Inferior parietal cortex (tissue), 1 donor: ENCODE measurements around the gene SIRT2.

Experiments used
- DNase-seq: peaks from one replicate; pipeline ENCODE4 v3.0.0-alpha.2; 2016; ENCODE audit errors: extremely low spot score

Gene SIRT2

DNA sequence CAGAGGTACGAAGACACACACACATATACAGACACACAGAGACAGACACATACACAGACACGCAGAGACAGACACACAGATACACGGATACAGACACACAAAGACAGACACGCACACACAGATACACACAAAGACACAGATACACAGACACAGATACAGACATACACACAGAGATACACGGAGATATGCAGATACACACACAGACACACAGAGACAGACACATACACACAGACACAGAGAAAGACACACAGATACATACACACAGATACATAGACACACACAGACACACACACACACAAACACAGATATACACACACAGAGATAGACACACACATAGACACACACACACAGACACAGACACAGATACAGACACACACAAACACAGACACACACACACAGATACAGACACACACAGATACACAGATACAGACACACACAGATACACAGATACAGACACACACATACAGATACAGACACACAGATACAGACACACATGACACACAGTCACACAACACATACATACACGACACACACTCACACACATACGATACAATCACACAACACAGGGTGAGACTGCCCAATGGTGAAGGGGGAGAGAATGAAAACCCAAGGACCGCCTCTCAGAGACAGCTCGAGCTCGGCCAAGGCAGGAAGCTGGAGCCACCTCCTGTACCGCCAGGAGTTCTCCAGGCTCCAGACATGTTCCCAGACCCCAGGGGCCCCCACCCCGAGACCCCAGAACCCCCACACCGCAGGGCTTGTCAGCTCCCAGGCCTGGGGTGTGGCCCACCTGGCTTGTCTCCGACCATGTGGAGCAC lies 21.4 kb upstream of the SIRT2 start:
- DNase-seq = no peak

GRCh38 chr19:38919837-38920601 lies 20.6 kb upstream of the SIRT2 start:
- DNase-seq = no peak

DNA sequence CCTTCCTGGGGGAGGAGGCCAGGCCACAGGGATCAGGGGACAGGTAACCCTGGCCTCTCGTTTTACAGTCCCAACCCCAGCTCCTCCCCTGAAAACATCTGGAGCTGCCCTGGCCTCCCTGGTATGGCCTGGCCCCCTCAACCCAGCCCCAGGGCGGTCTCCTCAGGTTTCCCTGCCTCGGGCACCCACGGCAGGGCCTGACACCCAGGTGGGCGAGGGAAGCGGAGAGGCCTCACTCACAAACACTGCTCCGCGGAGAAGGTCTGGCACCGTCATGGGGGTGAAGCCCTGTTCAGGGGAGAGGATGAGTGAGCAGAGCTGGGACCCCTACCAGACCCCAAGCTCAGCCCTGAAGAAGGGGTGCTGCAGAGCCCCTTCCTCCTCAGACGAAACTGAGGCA lies 19.1 kb upstream of the SIRT2 start:
- no peak for DNase-seq

GRCh38 chr19:38917921-38918491 lies 18.6 kb upstream of the SIRT2 start:
- DNase-seq = no peak

GRCh38 chr19:38917516-38917915 lies 18.1 kb upstream of the SIRT2 start:
- DNase-seq = no peak

- no peak for DNase-seq
Measured at GRCh38 chr19:38915329-38916321, 16.2 kb upstream of the SIRT2 start.

DNA sequence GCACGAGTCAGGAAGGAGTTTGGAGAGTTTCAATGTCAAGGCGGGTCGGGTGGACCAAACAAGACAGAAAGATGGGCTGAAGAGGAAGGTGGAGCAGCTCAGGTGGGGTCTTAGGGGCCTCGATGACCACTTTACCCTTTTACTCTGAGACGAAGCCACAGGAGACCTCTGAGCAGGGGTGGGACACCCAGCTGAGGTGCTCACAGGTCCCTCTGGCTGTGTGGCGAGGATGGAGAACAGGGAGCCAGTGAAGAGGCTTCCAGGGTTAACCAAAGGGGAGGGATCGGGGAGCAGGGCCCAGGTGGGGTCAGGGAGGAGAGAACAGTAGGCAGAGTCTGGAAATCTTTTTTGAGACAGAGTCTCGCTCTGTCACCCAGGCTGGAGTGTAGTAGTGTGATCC lies 14.5 kb upstream of the SIRT2 start:
- no peak for DNase-seq

- DNase-seq = no peak
Measured at GRCh38 chr19:38912600-38913514, 13.4 kb upstream of the SIRT2 start.

GRCh38 chr19:38911388-38912001 lies 12.1 kb upstream of the SIRT2 start:
- DNase-seq = no peak

DNA sequence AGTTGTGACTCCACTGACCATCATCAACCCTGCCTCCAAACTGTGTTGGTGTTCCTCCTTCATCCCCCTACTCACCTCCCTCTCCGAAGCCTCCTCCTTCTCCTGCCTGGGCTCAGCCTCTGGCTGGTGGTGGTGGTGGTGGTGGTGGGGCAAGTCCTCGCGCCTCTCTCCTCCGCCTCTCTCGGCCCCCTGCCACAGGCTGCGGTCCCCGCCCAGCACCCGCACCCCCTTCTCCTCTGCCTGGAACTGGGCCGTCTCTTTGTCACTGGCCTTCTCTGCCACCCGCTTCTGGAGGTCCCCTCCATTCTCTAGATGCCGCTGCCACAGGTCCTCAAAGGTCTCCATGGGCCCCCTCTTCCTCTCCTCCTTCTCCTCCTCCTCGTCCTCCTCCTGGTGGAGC lies 11.1 kb upstream of the SIRT2 start:
- DNase-seq = no peak

- no peak for DNase-seq
Measured at GRCh38 chr19:38908911-38909310, 9.5 kb upstream of the SIRT2 start.

DNA sequence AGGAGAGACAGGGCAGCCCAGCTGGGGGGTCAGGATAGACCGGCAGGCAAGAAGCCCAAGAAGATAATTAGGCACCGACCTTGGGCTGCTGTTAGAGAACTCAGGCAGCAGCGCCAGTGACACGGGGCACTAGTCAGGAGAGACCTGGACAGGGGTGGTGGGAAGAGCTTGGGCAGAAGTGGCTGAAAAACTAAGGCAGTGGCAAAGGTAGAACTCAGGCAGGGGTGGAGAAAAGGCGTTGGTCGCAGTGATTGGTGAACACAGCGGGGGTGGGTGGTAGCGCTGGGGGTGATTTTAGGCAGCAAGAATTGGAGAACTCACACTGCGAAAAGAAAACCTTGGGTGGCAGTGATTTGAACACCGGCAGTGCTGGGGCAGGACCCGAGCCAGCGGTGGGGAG lies 8.3 kb upstream of the SIRT2 start:
- no peak for DNase-seq

GRCh38 chr19:38907227-38907626 lies 7.8 kb upstream of the SIRT2 start:
- no peak for DNase-seq

DNA sequence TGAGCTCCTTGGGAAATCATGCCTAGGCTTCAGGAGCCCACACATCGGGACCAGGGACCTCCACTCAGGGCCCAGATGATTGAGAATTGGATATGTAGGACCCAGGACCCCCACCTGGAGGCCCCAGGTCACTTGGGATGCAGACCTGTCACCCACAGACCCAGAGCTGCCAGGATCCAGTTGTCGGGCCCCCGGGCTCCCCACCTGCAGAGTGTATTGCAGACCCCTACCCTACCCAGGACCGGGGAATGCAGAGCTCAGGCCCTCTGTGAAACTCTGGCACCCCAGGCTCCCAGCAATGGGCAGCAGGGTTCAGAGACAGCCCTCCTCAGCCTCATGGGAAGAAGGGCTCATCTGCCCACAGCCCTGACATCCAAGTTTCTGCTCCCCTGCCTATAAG lies 6.2 kb upstream of the SIRT2 start:
- no peak for DNase-seq

DNA sequence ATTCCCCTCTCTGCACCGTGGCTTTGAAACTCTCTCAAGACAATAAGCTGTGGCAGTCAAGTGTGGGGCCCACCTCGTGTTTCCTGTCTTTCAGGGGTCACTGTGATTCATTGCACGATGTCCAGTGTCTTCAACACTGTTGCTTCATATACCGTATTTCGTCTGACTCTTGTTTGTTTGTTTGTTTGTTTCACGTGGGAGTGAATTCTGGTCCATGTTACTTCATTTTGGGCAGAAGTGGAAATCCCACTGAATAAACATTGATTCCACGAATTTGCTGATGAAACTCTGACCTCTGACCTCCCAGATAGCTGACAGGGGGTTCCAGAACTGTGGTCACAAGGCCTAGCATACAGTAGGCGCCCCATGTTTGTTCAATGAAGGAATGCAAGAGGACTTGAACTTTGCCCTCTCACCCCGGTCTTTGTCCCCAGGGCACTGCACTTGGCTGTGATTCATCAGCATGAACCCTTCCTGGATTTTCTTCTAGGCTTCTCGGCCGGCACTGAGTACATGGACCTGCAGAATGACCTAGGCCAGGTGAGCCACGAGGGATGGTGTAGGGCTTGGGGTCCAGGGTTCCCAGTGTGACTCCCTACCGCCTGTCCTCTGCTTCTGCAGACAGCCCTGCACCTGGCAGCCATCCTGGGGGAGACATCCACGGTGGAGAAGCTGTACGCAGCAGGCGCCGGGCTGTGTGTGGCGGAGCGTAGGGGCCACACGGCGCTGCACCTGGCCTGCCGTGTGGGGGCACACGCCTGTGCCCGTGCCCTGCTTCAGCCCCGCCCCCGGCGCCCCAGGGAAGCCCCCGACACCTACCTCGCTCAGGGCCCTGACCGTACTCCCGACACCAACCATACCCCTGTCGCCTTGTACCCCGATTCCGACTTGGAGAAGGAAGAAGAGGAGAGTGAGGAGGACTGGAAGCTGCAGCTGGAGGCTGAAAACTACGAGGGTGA lies 5.4 kb upstream of the SIRT2 start:
- no peak for DNase-seq

GRCh38 chr19:38901683-38902082 lies 2.3 kb upstream of the SIRT2 start:
- DNase-seq = no peak

DNA sequence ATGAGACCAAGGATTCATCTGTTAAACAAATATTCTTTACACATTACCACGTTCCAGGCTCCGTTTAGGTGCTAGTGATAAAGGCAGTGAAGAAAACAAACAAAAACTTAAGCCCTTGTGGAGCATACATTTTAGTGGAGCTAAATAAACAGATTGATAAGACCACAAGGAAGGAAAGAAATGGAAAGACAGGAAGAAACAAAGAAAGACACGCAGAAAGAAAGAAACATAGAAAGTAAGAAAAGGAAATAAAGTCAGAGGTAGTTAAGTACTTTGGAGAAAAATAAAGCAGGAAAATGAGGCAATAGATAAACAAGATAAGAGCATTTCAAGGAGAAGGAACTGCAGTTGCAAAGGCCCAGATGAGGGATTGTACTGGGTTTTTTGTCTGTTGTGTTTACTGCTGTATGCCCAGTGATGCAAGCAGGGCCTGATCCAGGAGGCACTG lies 1.3 kb upstream of the SIRT2 start:
- DNase-seq = no peak

DNA sequence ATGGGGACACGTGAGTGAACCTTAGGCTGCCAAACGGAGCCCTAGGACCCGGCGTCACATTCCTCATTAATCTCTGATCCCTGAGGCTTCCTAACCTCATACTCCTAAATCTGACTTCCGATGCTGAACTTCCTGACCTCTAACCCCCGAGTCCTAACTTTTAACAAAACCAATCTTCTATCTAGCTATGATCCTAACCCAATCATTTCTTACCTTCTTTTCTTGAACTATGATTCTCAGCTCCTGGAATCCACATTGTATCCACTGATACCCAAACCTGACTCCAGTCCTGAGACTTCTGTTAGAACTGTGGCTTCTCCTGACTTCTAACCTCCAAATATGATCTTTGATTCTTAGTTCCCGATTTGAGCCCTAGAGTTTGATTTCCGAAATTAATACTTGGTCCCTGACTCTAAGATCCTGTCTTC lies 798 bp upstream of the SIRT2 start:
- peak; percentile 69 for DNase-seq
